Measurements from ENCODE around the gene C18orf32.
A peak's percentile ranks its signal among the peaks of the same experiment; 100 is the strongest.
"Not testable (repeated sequence)": the region's sequence is repeated elsewhere in the genome, so short reads cannot be mapped to it uniquely, and the experiment has no call there.

The C18orf32 gene

GRCh38 chr18:49486953-49487710, at the start of gene C18orf32:
C18orf32 (minus strand) TSS chr18:49487234; CDS start chr18:49483748, 3,486 bp downstream.
- peak; percentile 92 for DNase-seq (ENCODE audit: low spot score)

- no peak for DNase-seq (ENCODE audit: low spot score)
Observed at GRCh38 chr18:49534846-49535601, 48.0 kb upstream of the C18orf32 start.

GRCh38 chr18:49531678-49532153, 44.7 kb upstream of the C18orf32 start:
- DNase-seq (ENCODE audit: low spot score) = no peak

GRCh38 chr18:49529596-49529995, 42.6 kb upstream of the C18orf32 start:
- no peak for DNase-seq (ENCODE audit: low spot score)

- no peak for DNase-seq (ENCODE audit: low spot score)
Observed at GRCh38 chr18:49527631-49528327, 40.7 kb upstream of the C18orf32 start.

GRCh38 chr18:49525981-49526380, 38.9 kb upstream of the C18orf32 start:
- no peak for DNase-seq (ENCODE audit: low spot score)

- DNase-seq (ENCODE audit: low spot score) = no peak
Observed at GRCh38 chr18:49524951-49525350, 37.9 kb upstream of the C18orf32 start.

- no peak for DNase-seq (ENCODE audit: low spot score)
Observed at GRCh38 chr18:49524349-49524748, 37.3 kb upstream of the C18orf32 start.

- DNase-seq (ENCODE audit: low spot score) = not testable (repeated sequence)
Observed at GRCh38 chr18:49523580-49524093, 36.6 kb upstream of the C18orf32 start.

- peak; percentile 36 for DNase-seq (ENCODE audit: low spot score)
Observed at GRCh38 chr18:49521216-49521835, 34.3 kb upstream of the C18orf32 start.

- DNase-seq (ENCODE audit: low spot score) = no peak
Observed at GRCh38 chr18:49520661-49521145, 33.7 kb upstream of the C18orf32 start.

- no peak for DNase-seq (ENCODE audit: low spot score)
Observed at GRCh38 chr18:49519101-49519971, 32.3 kb upstream of the C18orf32 start.

- DNase-seq (ENCODE audit: low spot score) = no peak
Observed at GRCh38 chr18:49517483-49517882, 30.4 kb upstream of the C18orf32 start.

GRCh38 chr18:49515516-49515915, 28.5 kb upstream of the C18orf32 start:
- DNase-seq (ENCODE audit: low spot score) = no peak

- not testable (repeated sequence) for DNase-seq (ENCODE audit: low spot score)
Observed at GRCh38 chr18:49515003-49515402, 28.0 kb upstream of the C18orf32 start.

GRCh38 chr18:49514577-49514976, 27.5 kb upstream of the C18orf32 start:
- DNase-seq (ENCODE audit: low spot score) = no peak

GRCh38 chr18:49512876-49513275, 25.8 kb upstream of the C18orf32 start:
- not testable (repeated sequence) for DNase-seq (ENCODE audit: low spot score)

- peak; percentile 68 for DNase-seq (ENCODE audit: low spot score)
Observed at GRCh38 chr18:49510393-49511115, 23.5 kb upstream of the C18orf32 start.

GRCh38 chr18:49506438-49506837, 19.4 kb upstream of the C18orf32 start:
- DNase-seq (ENCODE audit: low spot score) = not testable (repeated sequence)

GRCh38 chr18:49503931-49504330, 16.9 kb upstream of the C18orf32 start:
- DNase-seq (ENCODE audit: low spot score) = no peak

Measured in iPS-NIHi11 (cell line).